Motor neuron (in vitro differentiated cells): ENCODE results near the gene EIF5AL1. TPM values are rescaled to one million over a fixed set of nuclear protein-coding genes. Genes with fewer than 3 reads are reported as not detected.
"Not testable (repeated sequence)": the region's sequence is repeated elsewhere in the genome, so short reads cannot be mapped to it uniquely, and the experiment has no call there.

ENCODE experiments used
- ATAC-seq, 8 experiments: fragments of 200-7000 bp; cut with Tn5 transposase; replicated peaks in 6 of 8; 2 replicates each; pipeline ENCODE4 v1.8.0; 2021; ENCODE audit warnings: mild to moderate bottlenecking in 8 of 8, moderate library complexity in 8 of 8
- H3K27ac ChIP-seq, 2 donors: fragments of 250-450 bp; sonication (Bioruptor Pico); 2 replicates each; pipeline ENCODE4 v1.9.0; 2021; ENCODE audit warnings: antibody characterized with exemption in 2 of 2, mild to moderate bottlenecking in 2 of 2, moderate library complexity in 1 of 2
- H3K4me1 ChIP-seq, 2 donors: fragments of 250-450 bp; sonication (Bioruptor Pico); replicated peaks in 1 of 2; 2 replicates each; pipeline ENCODE4 v1.6.1; 2021; ENCODE audit warnings: antibody characterized with exemption in 2 of 2, mild to moderate bottlenecking in 2 of 2, moderate library complexity in 1 of 2
- H3K4me3 ChIP-seq, 5 donors: fragments of 250-450 bp; sonication (Bioruptor Pico); 2 replicates each; pipeline ENCODE4 v1.9.0; 2021; ENCODE audit warnings: antibody characterized with exemption in 5 of 5, mild to moderate bottlenecking in 5 of 5, moderate library complexity in 4 of 5
- WGBS, 10 experiments: fragments of 450-650 bp; shearing (Covaris generic); methylation state at CpG; one replicate each; pipeline ENCODE4 v1.0.0; 2022; 5-methylcytosine and 5-hydroxymethylcytosine counted together
- in situ Hi-C, 9 experiments: fragments of 400-800 bp; cut with MboI; loops; one replicate each; pipeline ENCODE4 v1.15.0; 2021; ENCODE audit warnings: low sequenced_read_pairs in 9 of 9, low pct_unique_long_range_greater_than_20kb in 2 of 9; ENCODE audit not compliant: unreplicated experiment in 9 of 9
- total RNA-seq, 8 experiments: library from RNA; unstranded; fragments of 300-600 nt; gene quantifications; 2 replicates each; pipeline versions ENCODE4 v1.2.3 to v1.2.4, GENCODE V29; 2022

The EIF5AL1 gene
- under 1 TPM; 0.05 to 0.66 (median 0.23) TPM for total RNA-seq

DNA sequence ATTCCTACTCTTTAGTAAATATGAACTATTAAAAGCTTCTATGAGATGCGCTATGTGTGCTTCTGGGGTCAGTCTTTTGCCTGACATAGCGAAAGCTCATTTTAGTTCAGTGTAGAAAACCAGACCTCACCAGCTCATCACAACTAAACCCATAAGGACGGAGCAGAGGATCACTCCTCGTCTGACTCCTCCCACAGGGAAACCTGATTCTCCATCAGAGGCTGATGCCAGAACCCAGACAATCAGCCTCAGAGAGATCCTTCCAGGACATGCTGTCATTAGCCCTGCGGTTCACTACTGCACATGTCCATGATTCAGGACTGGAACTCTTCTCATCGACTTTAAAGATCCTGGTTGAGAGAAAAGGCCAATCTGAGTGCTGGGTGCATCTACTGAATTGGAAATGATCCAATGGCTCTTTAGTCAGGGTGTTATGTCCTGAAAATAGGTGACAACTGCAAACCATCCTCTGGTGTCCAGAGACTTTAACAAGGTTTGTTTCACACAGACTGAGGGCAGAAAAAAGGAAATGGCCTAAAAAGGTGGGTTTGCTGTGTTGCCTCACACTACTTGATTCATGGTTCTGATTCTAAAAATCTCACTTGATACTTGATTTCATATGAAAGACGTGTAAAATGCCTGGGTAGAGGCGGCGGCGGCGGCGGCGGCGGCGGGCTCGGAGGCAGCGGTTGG lies at the start of gene EIF5AL1:
Gene EIF5AL1 (plus strand): TSS at position 643 of the 693 bp plus-strand sequence. CDS start 117 bp downstream, outside the sequence.
- peak in 3 of 8 experiments; percentile 16 to 53 (median 26) for ATAC-seq
- H3K4me1 ChIP-seq, H3K4me3 ChIP-seq, in situ Hi-C loops, H3K27ac ChIP-seq: not testable (repeated sequence)
- WGBS, 10 experiments = 100% methylated on average over 1 of the region's 17 CpGs; no CpG with 5 or more reads in 9 of the 10 experiments

DNA sequence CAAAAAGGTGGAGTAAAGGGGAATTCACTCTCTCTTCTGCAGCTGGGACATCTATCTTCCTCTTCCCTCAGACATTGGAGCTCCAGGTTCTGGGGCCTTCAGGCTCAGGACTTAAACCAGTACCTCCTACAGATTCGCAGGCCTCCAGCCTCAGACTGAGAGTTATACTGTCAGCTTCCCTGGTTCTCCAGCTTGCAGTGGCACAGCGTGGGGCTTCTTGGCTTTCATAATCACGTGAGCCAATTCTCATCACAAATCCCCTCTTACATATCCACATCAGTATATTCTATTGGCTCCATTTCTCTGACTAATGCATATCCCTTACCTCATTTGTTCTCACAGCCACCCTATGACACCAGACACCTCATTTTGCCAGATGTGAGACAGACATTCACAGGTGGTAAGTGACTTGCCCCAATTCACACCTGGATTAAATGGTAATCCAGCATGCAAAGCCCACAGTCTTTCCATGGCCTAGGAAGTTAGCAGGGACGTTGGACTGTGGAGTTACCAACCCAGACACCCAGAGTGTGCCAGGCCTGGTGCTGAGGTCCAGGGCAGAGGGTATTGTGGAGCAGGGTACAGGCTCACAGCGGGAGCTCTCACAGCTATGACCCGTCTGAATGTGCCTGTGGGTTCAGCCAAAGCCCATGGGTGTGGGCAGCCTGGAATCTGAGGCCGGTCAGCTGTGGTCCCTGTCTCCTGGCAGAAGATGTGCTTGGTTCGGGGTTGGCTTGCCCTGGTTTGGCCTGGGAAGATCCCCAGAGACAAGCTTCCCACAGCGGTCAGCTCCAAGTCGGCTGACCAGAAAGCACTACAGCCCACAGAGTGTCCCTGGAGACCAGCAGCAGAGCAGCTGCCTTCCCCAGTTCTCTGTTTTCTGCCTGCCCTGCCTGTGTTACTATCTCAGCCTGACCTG lies 48.5 kb upstream of the EIF5AL1 start:
- Histone ChIP-seq H3K4me1 (no peaks in the 10 kb centered on the region), H3K27ac (no peak overlapping the region), H3K4me3 (no peak overlapping the region)
- peak in 3 of 8 experiments; percentile 18 to 39 (median 27) for ATAC-seq
- 57 to 100% (median 83%) methylated on average over 1 to 5 of the region's 10 CpGs; no CpG with 5 or more reads in 1 of the 10 experiments for WGBS, 10 experiments
- in situ Hi-C loops = loop anchor here in 2 of 9 experiments (25.0 kb wide), 1 partner anchor 102 kb away; no protein-coding TSS in a partner anchor

- in situ Hi-C loops = loop anchor here in 2 of 9 experiments (25.0 kb wide), 1 partner anchor 103 kb away; no protein-coding TSS in a partner anchor
- ATAC-seq = no peak
- Histone ChIP-seq H3K4me1 (no peaks in the 10 kb centered on the region), H3K27ac (no peak overlapping the region), H3K4me3 (no peak overlapping the region)
- 70 to 100% (median 89%) methylated on average over 1 to 3 of the region's 3 CpGs; no CpG with 5 or more reads in 2 of the 10 experiments for WGBS, 10 experiments
Observed at GRCh38 chr10:79465341-79465740, 47.0 kb upstream of the EIF5AL1 start.

- H3K27ac ChIP-seq = no peak overlapping the region
- no peak overlapping the region for H3K4me3 ChIP-seq
- no peak for ATAC-seq
- no peaks in the 10 kb centered on the region for H3K4me1 ChIP-seq
- WGBS, 10 experiments = 36 to 94% (median 74%) methylated on average over 1 to 3 of the region's 3 CpGs; no CpG with 5 or more reads in 4 of the 10 experiments
- in situ Hi-C loops = loop anchor here in 2 of 9 experiments (25.0 kb wide), 1 partner anchor 106 kb away; no protein-coding TSS in a partner anchor
Observed at GRCh38 chr10:79468015-79468560, 44.2 kb upstream of the EIF5AL1 start.

DNA sequence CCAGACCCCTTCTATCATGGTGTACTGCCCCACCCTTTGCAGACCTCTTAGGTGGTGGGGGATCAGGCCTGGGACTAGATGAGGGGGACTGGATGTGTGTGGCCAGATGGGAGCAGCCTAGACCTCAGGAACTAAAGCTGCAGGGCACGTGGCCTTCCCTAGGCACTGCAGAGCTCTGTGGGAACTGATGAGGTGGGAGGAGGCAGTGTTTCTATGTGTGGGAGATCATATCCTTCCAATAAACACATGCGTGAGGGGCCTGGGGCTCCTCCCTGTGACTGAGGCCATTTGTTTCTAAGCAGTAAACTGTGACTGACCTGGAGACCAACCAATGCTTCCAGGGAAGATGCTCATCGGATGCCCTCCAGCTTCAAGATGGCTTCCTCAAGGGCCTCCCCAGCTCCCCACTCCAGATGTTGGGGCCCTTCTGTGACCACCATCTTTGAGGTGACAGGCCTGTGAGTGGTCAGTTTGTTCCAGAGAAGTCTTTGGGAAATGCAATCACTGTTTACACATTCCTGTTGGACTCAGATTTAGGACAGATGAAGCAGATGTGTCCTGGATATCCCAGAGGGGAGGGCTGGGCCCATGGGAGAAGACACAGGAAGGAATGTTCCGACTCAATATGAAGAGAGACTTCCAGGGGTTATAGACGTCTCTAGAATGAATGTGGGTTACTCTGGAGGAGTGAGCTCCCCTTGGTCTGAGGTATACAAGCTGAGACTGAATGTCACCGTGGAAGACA lies 43.3 kb upstream of the EIF5AL1 start:
- WGBS, 10 experiments = 65 to 100% (median 82%) methylated on average over 1 to 5 of the region's 6 CpGs; no CpG with 5 or more reads in 4 of the 10 experiments
- H3K4me1 ChIP-seq = no peaks in the 10 kb centered on the region
- ATAC-seq = peak in 3 of 8 experiments; percentile 73 to 79 (median 77)
- no peak overlapping the region for H3K27ac ChIP-seq
- H3K4me3 ChIP-seq = no peak overlapping the region
- in situ Hi-C loops = loop anchor here in 2 of 9 experiments (25.0 kb wide), 1 partner anchor 107 kb away; no protein-coding TSS in a partner anchor

DNA sequence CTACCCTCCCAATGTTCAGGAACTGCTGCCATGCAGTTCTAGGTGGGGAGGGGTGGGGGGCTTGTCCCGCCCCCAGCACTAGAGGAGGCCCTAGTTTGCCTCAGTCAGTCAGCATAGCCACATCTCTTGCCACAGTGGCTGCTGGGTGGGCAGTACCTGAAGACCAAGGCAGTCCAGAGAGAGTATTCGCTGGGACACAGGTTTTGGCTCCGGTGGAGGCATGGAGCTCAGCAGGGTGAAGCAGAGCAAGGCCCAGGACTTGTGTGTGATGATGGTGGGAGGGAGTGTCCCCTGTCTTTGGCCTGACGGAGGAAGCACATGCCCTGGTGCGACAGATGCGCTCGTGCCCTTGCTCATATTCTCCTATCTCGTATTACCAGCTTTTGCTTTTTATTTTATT lies 42.2 kb upstream of the EIF5AL1 start:
- 77 to 100% (median 93%) methylated on average over 1 to 7 of the region's 8 CpGs; no CpG with 5 or more reads in 3 of the 10 experiments for WGBS, 10 experiments
- Histone ChIP-seq H3K4me3 (no peak overlapping the region), H3K4me1 (no peaks in the 10 kb centered on the region), H3K27ac (no peak overlapping the region)
- ATAC-seq = no peak
- in situ Hi-C loops = loop anchor here in 2 of 9 experiments (25.0 kb wide), 1 partner anchor 108 kb away; no protein-coding TSS in a partner anchor

DNA sequence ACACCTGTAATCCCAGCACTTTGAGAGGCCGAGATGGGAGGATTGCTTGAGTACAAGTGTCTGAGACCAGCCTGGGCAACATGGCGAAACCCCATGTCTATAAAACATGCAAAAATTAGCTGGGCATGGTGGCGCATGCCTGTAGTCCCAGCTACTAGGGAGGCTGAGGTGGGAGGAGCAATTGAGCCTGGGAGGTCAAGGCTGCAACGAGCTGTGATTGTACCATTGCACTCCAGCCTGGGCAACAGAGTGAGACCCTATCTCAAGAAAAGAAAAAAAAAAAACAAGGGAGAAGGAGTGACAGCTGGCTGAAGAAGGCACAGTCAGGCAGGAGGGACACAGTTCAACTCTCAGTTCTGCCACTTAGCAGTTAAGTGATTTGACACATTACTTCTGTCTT lies 40.6 kb upstream of the EIF5AL1 start:
- in situ Hi-C loops = loop anchor here in 2 of 9 experiments (25.0 kb wide), 1 partner anchor 109 kb away; no protein-coding TSS in a partner anchor
- H3K27ac ChIP-seq = no peak overlapping the region
- no peaks in the 10 kb centered on the region for H3K4me1 ChIP-seq
- ATAC-seq = no peak
- H3K4me3 ChIP-seq = no peak overlapping the region
- 20 to 100% (median 86%) methylated on average over 1 to 4 of the region's 4 CpGs; no CpG with 5 or more reads in 2 of the 10 experiments for WGBS, 10 experiments

DNA sequence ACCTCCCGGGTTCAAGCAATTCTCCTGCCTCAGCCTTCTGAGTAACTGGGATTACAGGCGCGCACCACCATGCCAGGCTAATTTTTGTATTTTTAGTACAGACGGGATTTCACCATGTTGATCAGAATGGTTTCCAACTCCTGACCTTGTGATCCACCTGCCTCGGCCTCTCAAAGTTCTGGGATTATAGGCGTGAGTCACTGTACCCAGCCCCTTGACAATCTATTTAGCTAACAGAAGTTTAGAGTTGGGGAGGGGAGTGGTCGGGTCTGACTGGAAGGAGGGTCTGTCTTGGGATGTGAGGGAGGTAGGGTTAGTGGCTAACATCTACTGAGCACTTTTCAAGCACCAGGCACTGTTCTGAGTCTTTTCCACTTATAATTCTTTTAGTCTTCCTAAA lies 39.9 kb upstream of the EIF5AL1 start:
- no peak overlapping the region for H3K27ac ChIP-seq
- H3K4me3 ChIP-seq = no peak overlapping the region
- in situ Hi-C loops = loop anchor here in 2 of 9 experiments (25.0 kb wide), 1 partner anchor 110 kb away; no protein-coding TSS in a partner anchor
- H3K4me1 ChIP-seq = no peaks in the 10 kb centered on the region
- no peak for ATAC-seq
- WGBS, 10 experiments = 33 to 96% (median 78%) methylated on average over 1 to 3 of the region's 7 CpGs; no CpG with 5 or more reads in 6 of the 10 experiments

- Histone ChIP-seq H3K4me3 (no peak overlapping the region), H3K27ac (no peak overlapping the region), H3K4me1 (no peaks in the 10 kb centered on the region)
- 34 to 89% (median 80%) methylated on average over 1 to 5 of the region's 5 CpGs for WGBS, 10 experiments
- in situ Hi-C loops = loop anchor here in 2 of 9 experiments (25.0 kb wide), 1 partner anchor 111 kb away; no protein-coding TSS in a partner anchor
- no peak for ATAC-seq
Observed at GRCh38 chr10:79472951-79473350, 39.4 kb upstream of the EIF5AL1 start.

GRCh38 chr10:79473496-79474095 lies 38.7 kb upstream of the EIF5AL1 start:
- ATAC-seq = no peak
- H3K4me1 ChIP-seq = no peaks in the 10 kb centered on the region
- no peak overlapping the region for H3K4me3 ChIP-seq
- WGBS, 10 experiments = 74 to 100% (median 80%) methylated on average over 1 to 5 of the region's 5 CpGs; no CpG with 5 or more reads in 3 of the 10 experiments
- H3K27ac ChIP-seq = no peak overlapping the region
- in situ Hi-C loops = loop anchor here in 2 of 9 experiments (25.0 kb wide), 1 partner anchor 111 kb away; no protein-coding TSS in a partner anchor

DNA sequence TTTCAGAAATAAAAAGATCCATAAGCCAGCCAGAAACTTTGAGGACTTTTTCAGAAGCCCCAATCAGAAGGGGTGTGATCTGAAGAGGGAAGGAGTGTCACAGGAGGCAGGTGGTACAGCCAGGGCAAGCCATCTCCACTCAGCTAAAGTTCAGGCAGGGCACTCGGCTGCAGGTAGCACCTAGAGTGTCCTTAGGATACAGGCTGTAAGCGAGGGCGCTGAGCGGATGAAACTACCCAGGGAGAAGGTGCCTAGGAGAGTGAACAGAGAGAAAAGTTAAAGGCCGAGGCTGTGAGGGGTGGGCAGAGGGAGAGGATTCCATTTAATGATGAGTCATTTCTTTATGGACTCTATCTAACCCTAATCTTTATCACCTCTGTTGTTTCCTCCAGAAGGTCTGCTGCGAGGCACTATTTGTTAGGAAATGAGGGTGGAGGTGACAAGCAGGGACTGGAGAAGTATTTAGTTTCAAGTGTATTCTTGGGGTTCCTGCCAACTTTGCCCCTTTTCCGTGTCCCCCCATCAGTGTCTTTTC lies 37.1 kb upstream of the EIF5AL1 start:
- 40 to 100% (median 98%) methylated on average over 1 to 7 of the region's 7 CpGs; no CpG with 5 or more reads in 5 of the 10 experiments for WGBS, 10 experiments
- Histone ChIP-seq H3K4me3 (no peak overlapping the region), H3K27ac (no peak overlapping the region), H3K4me1 (no peaks in the 10 kb centered on the region)
- in situ Hi-C loops = no loop called here
- no peak for ATAC-seq
